ENCODE results near the gene BRSK1.

BRSK1 gene

DNA sequence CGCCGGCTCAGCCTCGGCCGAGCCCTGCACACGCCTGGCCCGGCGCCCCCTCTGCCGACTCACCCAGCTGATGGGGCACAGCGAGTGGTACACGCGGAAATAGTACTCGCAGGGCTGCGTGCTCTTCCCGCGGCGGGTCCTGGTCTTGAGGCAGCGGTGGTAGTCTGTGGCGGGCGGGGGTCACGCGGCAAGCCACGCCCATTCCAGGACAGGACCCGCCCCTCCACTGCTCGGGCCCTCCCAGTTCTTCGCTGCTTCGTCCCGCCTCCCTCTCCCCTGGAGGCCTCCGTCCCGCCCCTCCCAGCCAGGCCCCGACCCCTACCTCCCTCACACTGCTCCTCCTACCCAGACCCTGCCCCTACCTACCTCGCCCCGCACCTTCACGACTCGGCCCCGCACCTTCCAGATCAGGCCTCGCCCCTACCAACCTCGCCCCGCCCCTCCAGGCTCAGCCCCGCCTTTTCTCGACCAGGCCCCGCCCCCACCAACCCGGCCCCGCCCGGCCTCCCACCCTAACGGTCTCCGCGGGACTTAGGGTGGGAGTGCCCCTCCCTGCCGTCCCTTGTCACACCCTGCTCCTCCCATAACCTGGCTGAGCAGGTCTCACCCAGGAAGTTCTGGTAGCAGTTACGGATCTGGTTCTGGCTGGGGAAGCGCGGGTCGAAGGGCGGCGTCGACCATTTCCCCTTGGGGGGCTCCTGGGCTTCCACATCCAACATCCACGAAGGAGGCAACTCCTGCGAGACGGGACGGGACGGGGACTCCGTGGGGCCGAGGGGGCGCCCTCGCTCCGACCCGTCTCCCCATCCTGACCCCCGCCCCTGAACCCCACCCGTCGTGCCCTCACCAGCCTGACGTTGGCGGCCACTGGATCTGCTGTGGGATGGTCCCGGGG, 70.3 kb downstream of the BRSK1 start:
- H3K4me3 ChIP-seq (ENCODE audit: low read depth in 1 of 2, low read length in 2 of 2): peak overlapping the region in 1 of 2 donors; percentile 14
- H3K36me3 ChIP-seq (ENCODE audit: insufficient read depth, low read length): no peaks in the 10 kb centered on the region
- H3K4me1 ChIP-seq (ENCODE audit: insufficient read depth, low read length): peaks cover 8% of the 10 kb centered on the region
- H3K9me3 ChIP-seq (ENCODE audit: low read length): no peaks in the 10 kb centered on the region
- peaks cover 29 to 51% of the 10 kb centered on the region in 2 donors for H3K27me3 ChIP-seq (ENCODE audit: control insufficient read depth in 1 of 2, insufficient read depth in 2 of 2, low read length in 2 of 2)
- H3K9ac ChIP-seq (ENCODE audit: low read length): no peak overlapping the region
- H3K27ac ChIP-seq (ENCODE audit: low read depth, low read length): no peak overlapping the region

GRCh38 chr19:55354698-55355212, 71.0 kb downstream of the BRSK1 start, which contains the start of gene COX6B2:
COX6B2 (minus strand) TSS chr19:55354719; CDS start chr19:55354521, 198 bp downstream.
- Histone ChIP-seq H3K27ac (ENCODE audit: low read depth, low read length) (no peak within 1 kb of the TSS), H3K9me3 (ENCODE audit: low read length) (no peaks in the 10 kb centered on the region), H3K4me3 (ENCODE audit: low read depth in 1 of 2, low read length in 2 of 2) (peak within 1 kb of the TSS in 1 of 2 donors; percentile 14), H3K4me1 (ENCODE audit: insufficient read depth, low read length) (peaks cover 8% of the 10 kb centered on the region), H3K36me3 (ENCODE audit: insufficient read depth, low read length) (no peaks in the 10 kb centered on the region), H3K27me3 (ENCODE audit: control insufficient read depth in 1 of 2, insufficient read depth in 2 of 2, low read length in 2 of 2) (peaks cover 29 to 51% of the 10 kb centered on the region in 2 donors), H3K9ac (ENCODE audit: low read length) (no peak within 1 kb of the TSS)

DNA sequence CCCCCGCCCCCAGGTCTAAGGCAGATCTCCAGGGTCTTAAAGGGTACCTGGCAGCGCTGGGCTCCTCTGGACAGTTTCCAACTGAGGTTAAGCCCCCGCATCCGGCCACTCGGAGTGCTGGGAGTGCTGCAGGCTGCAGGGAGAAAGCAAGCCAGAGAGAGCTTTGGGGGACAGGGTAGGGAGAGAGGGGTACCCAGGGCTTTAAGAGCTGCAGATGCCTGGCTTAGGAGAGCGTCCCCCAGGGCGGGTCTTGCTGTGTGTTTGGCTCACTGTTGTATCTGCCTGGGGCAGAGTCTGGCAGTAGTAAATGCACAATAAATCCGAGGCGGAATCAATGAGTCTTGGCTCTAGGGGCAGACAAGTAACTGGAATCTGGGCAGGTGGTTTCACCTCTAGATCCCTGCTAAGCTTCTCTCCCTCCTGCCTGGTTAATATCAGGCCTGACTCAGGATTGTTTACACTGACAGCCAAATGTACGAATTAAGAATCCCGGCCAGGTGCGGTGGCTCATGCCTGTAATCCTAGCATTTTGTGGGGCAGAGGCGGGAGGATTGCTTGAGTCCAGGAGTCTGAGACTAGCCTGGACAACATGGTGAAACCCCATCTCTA, 71.5 kb downstream of the BRSK1 start:
- Histone ChIP-seq H3K36me3 (ENCODE audit: insufficient read depth, low read length) (no peaks in the 10 kb centered on the region), H3K4me3 (ENCODE audit: low read depth in 1 of 2, low read length in 2 of 2) (no peak overlapping the region), H3K9ac (ENCODE audit: low read length) (no peak overlapping the region), H3K27ac (ENCODE audit: low read depth, low read length) (no peak overlapping the region), H3K4me1 (ENCODE audit: insufficient read depth, low read length) (peaks cover 8% of the 10 kb centered on the region), H3K27me3 (ENCODE audit: control insufficient read depth in 1 of 2, insufficient read depth in 2 of 2, low read length in 2 of 2) (peaks cover 29 to 51% of the 10 kb centered on the region in 2 donors), H3K9me3 (ENCODE audit: low read length) (no peaks in the 10 kb centered on the region)

DNA sequence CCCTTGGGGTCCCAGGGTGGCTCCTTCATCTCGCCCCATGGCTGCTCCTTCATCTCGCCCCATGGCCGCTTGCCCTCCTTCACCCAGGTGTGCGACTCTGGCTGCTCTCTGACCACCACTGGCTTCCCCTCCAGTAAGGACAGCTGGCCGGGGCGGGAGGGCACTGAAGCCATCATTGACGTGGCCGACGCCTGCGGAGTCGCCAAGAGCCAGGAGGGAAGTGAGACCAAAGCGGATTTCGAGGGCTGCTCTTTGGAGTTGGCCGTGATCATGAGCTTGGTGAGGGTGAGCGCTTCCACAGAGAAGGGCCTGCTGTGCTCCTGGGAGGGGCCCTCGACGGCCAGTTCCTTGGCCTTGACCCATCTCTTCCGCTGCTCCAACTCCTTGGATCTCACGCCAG, 74.7 kb downstream of the BRSK1 start:
- no peak overlapping the region for H3K4me3 ChIP-seq (ENCODE audit: low read depth in 1 of 2, low read length in 2 of 2)

GRCh38 chr19:55358943-55359908, 75.4 kb downstream of the BRSK1 start:
- Histone ChIP-seq H3K4me1 (ENCODE audit: insufficient read depth, low read length) (no peaks in the 10 kb centered on the region), H3K36me3 (ENCODE audit: insufficient read depth, low read length) (no peaks in the 10 kb centered on the region), H3K4me3 (ENCODE audit: low read depth in 1 of 2, low read length in 2 of 2) (no peak overlapping the region), H3K9me3 (ENCODE audit: low read length) (no peaks in the 10 kb centered on the region), H3K27me3 (ENCODE audit: control insufficient read depth in 1 of 2, insufficient read depth in 2 of 2, low read length in 2 of 2) (peaks cover 0 to 25% of the 10 kb centered on the region in 2 donors), H3K27ac (ENCODE audit: low read depth, low read length) (no peak overlapping the region), H3K9ac (ENCODE audit: low read length) (no peak overlapping the region)

More for the DNA sequence above, 74.7 kb downstream of the BRSK1 start:
- Histone ChIP-seq H3K9me3 (ENCODE audit: low read length) (no peaks in the 10 kb centered on the region), H3K9ac (ENCODE audit: low read length) (no peak overlapping the region), H3K27me3 (ENCODE audit: control insufficient read depth in 1 of 2, insufficient read depth in 2 of 2, low read length in 2 of 2) (peaks cover 4 to 33% of the 10 kb centered on the region in 2 donors), H3K36me3 (ENCODE audit: insufficient read depth, low read length) (no peaks in the 10 kb centered on the region), H3K4me1 (ENCODE audit: insufficient read depth, low read length) (peaks cover 3% of the 10 kb centered on the region), H3K27ac (ENCODE audit: low read depth, low read length) (no peak overlapping the region)

- Histone ChIP-seq H3K4me1 (ENCODE audit: insufficient read depth, low read length) (no peaks in the 10 kb centered on the region), H3K36me3 (ENCODE audit: insufficient read depth, low read length) (no peaks in the 10 kb centered on the region), H3K27me3 (ENCODE audit: control insufficient read depth in 1 of 2, insufficient read depth in 2 of 2, low read length in 2 of 2) (peaks cover 0 to 11% of the 10 kb centered on the region in 2 donors), H3K9ac (ENCODE audit: low read length) (no peak overlapping the region), H3K9me3 (ENCODE audit: low read length) (no peaks in the 10 kb centered on the region), H3K4me3 (ENCODE audit: low read depth in 1 of 2, low read length in 2 of 2) (no peak overlapping the region), H3K27ac (ENCODE audit: low read depth, low read length) (no peak overlapping the region)
These were observed 77.1 kb downstream of the BRSK1 start for GRCh38 chr19:55360902-55361301.
